ENCODE data around the gene SEL1L2.

GRCh38 chr20:13883425-13883824 is 107.0 kb downstream of the SEL1L2 start:
- TF ChIP-seq CTCF (IDR thresholded peaks at IDR 0.05) (no peak), POLR2A (IDR thresholded peaks at IDR 0.05) (no peak), POLR2AphosphoS5 (IDR thresholded peaks at IDR 0.05) (no peak)
